IMR-90 (cell line): Measurements from ENCODE around the gene RNF151. TPM values are rescaled to one million over a fixed set of nuclear protein-coding genes. Genes with fewer than 3 reads are reported as not detected.

Source experiments
- ATAC-seq: fragments of 200-7000 bp; cut with Tn5 transposase; 2 replicates; pipeline ENCODE4 v1.9.1; 2020; ENCODE audit warnings: low read depth, mild to moderate bottlenecking, moderate library complexity
- BruUV-seq: library from RNA; stranded (reverse); fragments of 400-500 nt; replicated peaks from 2 replicates; lab custom pipeline; 2021; lab: Mats Ljungman, UMichigan
- CTCF ChIA-PET: fragments of 300-600 bp; formaldehyde crosslinking; extraction: SDS; loops from one replicate; lab custom pipeline; 2021; ENCODE audit warnings: antibody characterized with exemption; lab: Yijun Ruan, JAX
- POLR2A ChIA-PET: fragments of 300-600 bp; sonication (Branson Sonifier 250); formaldehyde crosslinking; loops from one replicate; lab custom pipeline; 2022; ENCODE audit warnings: antibody characterized with exemption; ENCODE audit not compliant: unreplicated experiment; lab: Charles Lee
- DNase-seq: peaks from one replicate; pipeline ENCODE4 v3.0.0; 2013
- H2AFZ ChIP-seq: replicated peaks from 2 replicates; pipeline ENCODE3; 2013; ENCODE audit warnings: low read length, mild to moderate bottlenecking; ENCODE audit not compliant: poor library complexity
- H2AK5ac ChIP-seq: 2 replicates; pipeline ENCODE4 v1.6.1; 2013; ENCODE audit warnings: low read depth, low read length, inconsistent platforms
- H2AK9ac ChIP-seq: replicated peaks from 2 replicates; pipeline ENCODE3; 2013; ENCODE audit warnings: mild to moderate bottlenecking, low read depth, low read length, moderate library complexity; ENCODE audit not compliant: poor library complexity
- H2BK120ac ChIP-seq: 2 replicates; pipeline ENCODE4 v1.6.1; 2013; ENCODE audit warnings: low read depth, low read length, inconsistent platforms
- H2BK15ac ChIP-seq: 3 replicates; pipeline ENCODE4 v1.6.1; 2013; ENCODE audit warnings: low read depth, low read length, inconsistent platforms
- H2BK20ac ChIP-seq: 2 replicates; pipeline ENCODE4 v1.6.1; 2013; ENCODE audit warnings: low read depth, mild to moderate bottlenecking, inconsistent platforms, low read length, moderate library complexity
- H2BK5ac ChIP-seq: 2 replicates; pipeline ENCODE4 v1.6.1; 2013; ENCODE audit warnings: mild to moderate bottlenecking, low read depth, low read length, inconsistent platforms; ENCODE audit not compliant: poor library complexity, severe bottlenecking
- H3K14ac ChIP-seq: replicated peaks from 2 replicates; pipeline ENCODE4 v1.6.1; 2013; ENCODE audit warnings: low read depth, low read length, inconsistent platforms
- H3K18ac ChIP-seq: 2 replicates; pipeline ENCODE4 v1.6.1; 2013; ENCODE audit warnings: low read depth, low read length, control low read depth
- H3K23ac ChIP-seq: 2 replicates; pipeline ENCODE4 v1.6.1; 2013; ENCODE audit warnings: low read depth, low read length, inconsistent platforms
- H3K27ac ChIP-seq: 2 replicates; pipeline ENCODE4 v1.5.1; 2013; ENCODE audit warnings: mild to moderate bottlenecking, control low read depth, low read length; ENCODE audit not compliant: insufficient read depth
- H3K27me3 ChIP-seq: 2 replicates; pipeline ENCODE4 v1.6.1; 2013; ENCODE audit warnings: low read length; ENCODE audit not compliant: control insufficient read depth, insufficient read depth
- H3K36me3 ChIP-seq: 2 replicates; pipeline ENCODE4 v1.6.1; 2013; ENCODE audit warnings: low read length, mixed read lengths; ENCODE audit not compliant: control insufficient read depth, insufficient read depth
- H3K4ac ChIP-seq: 2 replicates; pipeline ENCODE4 v1.6.1; 2013; ENCODE audit warnings: low read depth, low read length, inconsistent platforms
- H3K4me1 ChIP-seq: 2 replicates; pipeline ENCODE4 v1.6.1; 2013; ENCODE audit warnings: low read length, mixed read lengths; ENCODE audit not compliant: control insufficient read depth, insufficient read depth
- H3K4me2 ChIP-seq: 2 replicates; pipeline ENCODE4 v1.6.1; 2013; ENCODE audit warnings: low read depth, mild to moderate bottlenecking, control low read depth, low read length, moderate library complexity
- H3K4me3 ChIP-seq: 2 replicates; pipeline ENCODE4 v1.5.1; 2013; ENCODE audit warnings: low read depth, mild to moderate bottlenecking, control low read depth, low read length, moderate library complexity; ENCODE audit not compliant: insufficient read depth
- H3K56ac ChIP-seq: 2 replicates; pipeline ENCODE4 v1.6.1; 2013; ENCODE audit warnings: low read length, inconsistent platforms; ENCODE audit not compliant: insufficient read depth; ENCODE audit errors: extremely low read depth
- H3K79me1 ChIP-seq, 2 experiments: 2 replicates each; pipeline ENCODE4 v1.6.1; 2013; ENCODE audit warnings: low read length in 2 of 2, inconsistent platforms in 1 of 2, low read depth in 1 of 2
- H3K9ac ChIP-seq: 2 replicates; pipeline ENCODE4 v1.6.1; 2013; ENCODE audit warnings: low read depth, low read length, control low read depth
- H3K9me1 ChIP-seq: 2 replicates; pipeline ENCODE4 v1.6.1; 2013; ENCODE audit warnings: low read length, inconsistent platforms; ENCODE audit not compliant: insufficient read depth
- H3K9me3 ChIP-seq: 2 replicates; pipeline ENCODE4 v1.6.1; 2013; ENCODE audit warnings: low read length; ENCODE audit not compliant: control insufficient read depth, insufficient read depth
- H4K20me1 ChIP-seq: 2 replicates; pipeline ENCODE4 v1.6.1; 2013; ENCODE audit warnings: low read length, inconsistent platforms; ENCODE audit not compliant: insufficient read depth
- H4K5ac ChIP-seq: 2 replicates; pipeline ENCODE4 v1.6.1; 2013; ENCODE audit warnings: mild to moderate bottlenecking, low read depth, low read length, control low read depth
- H4K8ac ChIP-seq, 2 experiments: 2 replicates each; pipeline ENCODE4 v1.6.1; 2013; ENCODE audit warnings: low read depth in 2 of 2, low read length in 2 of 2, control low read depth in 1 of 2, inconsistent platforms in 1 of 2
- H4K91ac ChIP-seq: 2 replicates; pipeline ENCODE4 v1.6.1; 2013; ENCODE audit warnings: low read depth, low read length, inconsistent platforms; ENCODE audit not compliant: insufficient read depth
- BHLHE40 ChIP-seq: fragments of 150-350 bp; IDR thresholded peaks from 2 replicates; pipeline ENCODE4 v1.6.1; 2016; ENCODE audit warnings: mild to moderate bottlenecking, low read depth, low read length
- CHD1 ChIP-seq: IDR thresholded peaks from 2 replicates; pipeline ENCODE4 v1.6.1; 2012; ENCODE audit warnings: low read depth, low read length, improper control_type of control experiment
- FOS ChIP-seq: fragments of 150-350 bp; IDR thresholded peaks from 2 replicates; pipeline ENCODE4 v1.6.1; 2016; ENCODE audit warnings: low read depth, low read length
- MAFK ChIP-seq: IDR thresholded peaks from 2 replicates; pipeline ENCODE4 v1.6.1; 2012; ENCODE audit warnings: low read depth, low read length, improper control_type of control experiment
- MAZ ChIP-seq: IDR thresholded peaks from 2 replicates; pipeline ENCODE4 v1.6.1; 2012; ENCODE audit warnings: low read depth, mild to moderate bottlenecking, low read length, improper control_type of control experiment, moderate library complexity, borderline replicate concordance
- MXI1 ChIP-seq: IDR thresholded peaks from 2 replicates; pipeline ENCODE4 v1.6.1; 2012; ENCODE audit warnings: low read depth, mild to moderate bottlenecking, low read length, moderate library complexity, borderline replicate concordance
- NFE2L2 ChIP-seq: fragments of 150-350 bp; IDR thresholded peaks from 2 replicates; pipeline ENCODE4 v1.6.1; 2016; ENCODE audit warnings: low read depth, mild to moderate bottlenecking, low read length
- POLR2A ChIP-seq: IDR thresholded peaks from 2 replicates; pipeline ENCODE4 v1.6.1; 2012; ENCODE audit warnings: mild to moderate bottlenecking, low read depth, low read length
- RCOR1 ChIP-seq: IDR thresholded peaks from 2 replicates; pipeline ENCODE4 v1.6.1; 2012; ENCODE audit warnings: mild to moderate bottlenecking, low read length, improper control_type of control experiment; ENCODE audit not compliant: insufficient replicate concordance
- SMC3 ChIP-seq: fragments of 150-350 bp; IDR thresholded peaks from 2 replicates; pipeline ENCODE4 v1.6.1; 2016; ENCODE audit warnings: low read depth, mild to moderate bottlenecking, antibody characterized with exemption, low read length, moderate library complexity
- WGBS, 2 experiments: methylation state at CpG; one replicate each; pipeline versions ENCODE4 v1.1.5 to v1.1.7; 2013; ENCODE audit warnings: missing lambda C conversion rate in 2 of 2; ENCODE audit not compliant: insufficient read length in 1 of 2; ENCODE audit errors: extremely low coverage in 2 of 2; 5-methylcytosine and 5-hydroxymethylcytosine counted together
- dilution Hi-C: fragments of 300-500 bp; cut with HindIII; formaldehyde crosslinking; loops from one replicate; pipeline ENCODE4 v1.14.3; 2018; ENCODE audit warnings: low sequenced_read_pairs; ENCODE audit not compliant: unreplicated experiment
- in situ Hi-C: fragments of 300-500 bp; cut with MboI; formaldehyde crosslinking; loops from 3 replicates; pipeline ENCODE4 v1.14.3; 2019; ENCODE audit warnings: low sequenced_read_pairs, inconsistent platforms, mixed read lengths
- intact Hi-C: fragments of 100-400 bp; cut with micrococcal nuclease; formaldehyde crosslinking; loops from 2 replicates; pipeline ENCODE4 v1.10.0; 2022
- polyA plus RNA-seq, 3 experiments: library from polyadenylated mRNA; depleted of rRNA; stranded (reverse); fragments of >200 nt; gene quantifications; 2 replicates each; pipeline ENCODE4 v1.2.3, GENCODE V29; 2012; ENCODE audit warnings: low replicate concordance in 1 of 3
- total RNA-seq: library from RNA; depleted of rRNA; stranded (reverse); fragments of >200 nt; gene quantifications from 2 replicates; pipeline ENCODE4 v1.2.3, GENCODE V29; 2012

Gene RNF151
- total and polyA plus RNA-seq, 2 of the 4 experiments (the other 2 are of a cell fraction): not detected

- Histone ChIP-seq H2BK120ac (no peak overlapping the region), H3K36me3 (no peaks in the 10 kb centered on the region), H3K27me3 (peaks cover 82% of the 10 kb centered on the region), H3K9ac (no peak overlapping the region), H4K91ac (no peak overlapping the region), H4K8ac (no peak overlapping the region), H3K56ac (no peak overlapping the region), H4K20me1 (no peaks in the 10 kb centered on the region), H2BK15ac (no peak overlapping the region), H2AK5ac (no peak overlapping the region), H3K4me1 (no peaks in the 10 kb centered on the region), H3K4ac (no peak overlapping the region), H3K14ac (no peak overlapping the region), H3K27ac (no peak overlapping the region), H3K9me3 (no peaks in the 10 kb centered on the region), H3K9me1 (no peaks in the 10 kb centered on the region; the same call in 1 of the 2 replicates), H2AK9ac (no peak overlapping the region), H2AFZ (no peak overlapping the region), H3K4me3 (no peak overlapping the region), H3K18ac (no peak overlapping the region), H4K5ac (no peak overlapping the region), H2BK20ac (no peak overlapping the region), H3K23ac (no peak overlapping the region), H3K4me2 (no peak overlapping the region), H2BK5ac (no peak overlapping the region), H3K79me1 (no peaks in the 10 kb centered on the region)
- no TSS peak for BruUV-seq
- ChIA-PET POLR2A (no interaction called here), CTCF (no interaction called here)
- DNase-seq (no peak), ATAC-seq (no peak)
- 6% methylated on average over 12 of the region's 22 CpGs; no CpG with 5 or more reads in 1 of the 2 experiments for WGBS, 2 experiments
- TF ChIP-seq MAZ (no peak), POLR2A (no peak), NFE2L2 (no peak), BHLHE40 (no peak), MXI1 (no peak), CHD1 (no peak), MAFK (no peak), SMC3 (no peak), FOS (no peak), RCOR1 (no peak)
- dilution Hi-C loops (no loop called here), intact Hi-C loops (no loop called here), in situ Hi-C loops (no loop called here)
Observed at GRCh38 chr16:1917056-1917664, 49.5 kb upstream of the RNF151 start.
